GM21529 (cell line): Measurements from ENCODE around the gene METTL17.
"Not testable (repeated sequence)": the region's sequence is repeated elsewhere in the genome, so short reads cannot be mapped to it uniquely, and the experiment has no call there.

Experiments used
- ATAC-seq: cut with Tn5 transposase; IDR thresholded peaks from one replicate; pipeline ENCODE4 v1.9.1; 2021; ENCODE audit not compliant: unreplicated experiment

The METTL17 gene, protein sequence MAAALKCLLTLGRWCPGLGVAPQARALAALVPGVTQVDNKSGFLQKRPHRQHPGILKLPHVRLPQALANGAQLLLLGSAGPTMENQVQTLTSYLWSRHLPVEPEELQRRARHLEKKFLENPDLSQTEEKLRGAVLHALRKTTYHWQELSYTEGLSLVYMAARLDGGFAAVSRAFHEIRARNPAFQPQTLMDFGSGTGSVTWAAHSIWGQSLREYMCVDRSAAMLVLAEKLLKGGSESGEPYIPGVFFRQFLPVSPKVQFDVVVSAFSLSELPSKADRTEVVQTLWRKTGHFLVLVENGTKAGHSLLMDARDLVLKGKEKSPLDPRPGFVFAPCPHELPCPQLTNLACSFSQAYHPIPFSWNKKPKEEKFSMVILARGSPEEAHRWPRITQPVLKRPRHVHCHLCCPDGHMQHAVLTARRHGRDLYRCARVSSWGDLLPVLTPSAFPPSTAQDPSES

GRCh38 chr14:20989787-20990600 lies at the start of gene METTL17:
TSS of gene METTL17 (plus strand) at chr14:20989980. CDS start at chr14:20990003, 23 bp downstream.
- peak; percentile 93 for ATAC-seq

DNA sequence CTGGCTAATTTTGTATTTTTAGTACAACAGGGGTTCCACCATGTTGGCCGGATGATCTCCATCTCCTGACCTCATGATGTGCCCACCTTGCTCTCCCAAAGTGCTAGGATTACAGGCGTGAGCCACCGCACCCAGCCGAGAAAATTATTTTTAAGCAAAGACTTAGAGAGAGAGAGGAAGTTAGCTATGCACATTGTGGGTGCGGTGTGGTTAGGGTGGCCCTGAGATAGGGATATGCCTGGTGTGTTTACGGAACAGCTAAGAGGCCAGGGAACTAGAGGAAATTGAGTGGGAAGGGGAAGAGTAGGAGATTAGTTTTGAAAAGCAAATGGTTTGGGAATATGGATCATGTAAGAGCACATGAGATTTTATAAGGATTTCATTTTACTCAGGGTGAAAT lies 44.6 kb upstream of the METTL17 start:
- not testable (repeated sequence) for ATAC-seq

DNA sequence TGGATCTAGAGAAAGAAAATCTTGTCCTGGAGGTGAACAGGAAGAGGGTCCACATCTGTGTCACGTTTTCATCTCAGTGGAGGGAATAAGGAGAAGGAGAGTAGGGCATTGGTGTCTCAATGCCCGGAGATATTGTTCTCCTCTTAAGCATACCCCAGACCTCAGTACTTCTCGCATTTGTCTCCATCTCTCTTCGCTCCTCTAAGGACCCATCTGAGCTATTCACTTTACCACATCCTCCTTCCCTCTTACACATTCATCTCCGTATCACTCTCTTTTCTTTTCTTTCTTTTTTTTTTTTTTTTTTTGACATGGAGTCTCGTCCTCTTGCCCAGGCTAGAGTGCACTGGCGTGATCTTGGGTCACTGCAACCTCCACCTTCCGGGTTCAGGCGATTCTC lies 43.1 kb upstream of the METTL17 start:
- not testable (repeated sequence) for ATAC-seq

DNA sequence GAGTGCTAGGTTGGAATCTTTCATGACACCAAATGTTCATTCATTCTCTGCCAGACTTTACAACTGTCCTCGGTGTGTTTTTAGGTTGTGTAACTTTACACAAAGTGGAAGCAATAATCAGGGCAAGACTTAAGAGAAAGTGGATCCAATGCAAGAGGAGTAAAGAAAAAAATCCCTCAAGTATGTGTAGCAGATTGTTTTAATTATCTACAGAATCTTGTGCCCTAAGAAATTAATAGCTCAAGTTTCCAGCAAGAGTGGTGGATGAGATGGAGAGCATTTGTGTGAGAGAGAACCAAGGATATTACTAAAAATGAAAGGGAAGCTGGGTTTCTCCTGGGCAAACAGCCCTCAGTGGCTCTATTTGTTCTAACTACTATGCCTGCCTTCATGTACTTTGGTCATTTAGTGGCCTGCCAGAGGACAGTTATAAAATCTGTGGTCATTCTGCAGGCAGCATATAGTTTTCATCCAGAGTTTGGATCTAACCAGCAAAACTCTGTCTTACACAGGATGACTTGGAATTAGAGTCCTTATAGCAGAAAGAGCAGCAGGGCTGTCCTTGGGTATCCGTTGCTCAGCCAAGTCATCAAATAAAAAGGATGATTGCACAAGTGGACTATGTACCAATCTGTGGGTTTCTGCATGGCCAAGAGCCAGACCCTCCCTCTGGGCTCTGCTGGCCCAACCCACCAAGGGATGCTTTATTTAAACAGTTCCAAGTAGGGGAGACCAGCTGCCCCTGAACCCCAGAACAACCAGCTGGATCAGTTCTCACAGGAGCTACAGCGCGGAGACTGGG lies 34.8 kb upstream of the METTL17 start, which contains the start of gene RNASE2:
Gene RNASE2, plus strand, starts transcription at position 752 of the 802 bp plus-strand sequence. CDS start 285 bp downstream, outside the sequence.
- not testable (repeated sequence) for ATAC-seq

DNA sequence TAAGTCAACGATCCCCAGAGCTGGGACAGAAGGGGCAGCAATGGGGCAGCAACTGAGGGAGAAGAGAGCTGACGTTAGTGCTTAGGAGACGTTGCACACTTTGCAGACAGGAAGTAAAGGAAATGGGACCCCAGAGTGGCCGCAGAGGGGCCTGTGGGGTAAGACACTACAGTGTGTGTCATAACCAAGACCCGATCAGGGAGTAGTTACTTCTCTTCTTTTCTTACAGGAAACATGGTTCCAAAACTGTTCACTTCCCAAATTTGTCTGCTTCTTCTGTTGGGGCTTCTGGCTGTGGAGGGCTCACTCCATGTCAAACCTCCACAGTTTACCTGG lies 34.3 kb upstream of the METTL17 start:
- not testable (repeated sequence) for ATAC-seq

DNA sequence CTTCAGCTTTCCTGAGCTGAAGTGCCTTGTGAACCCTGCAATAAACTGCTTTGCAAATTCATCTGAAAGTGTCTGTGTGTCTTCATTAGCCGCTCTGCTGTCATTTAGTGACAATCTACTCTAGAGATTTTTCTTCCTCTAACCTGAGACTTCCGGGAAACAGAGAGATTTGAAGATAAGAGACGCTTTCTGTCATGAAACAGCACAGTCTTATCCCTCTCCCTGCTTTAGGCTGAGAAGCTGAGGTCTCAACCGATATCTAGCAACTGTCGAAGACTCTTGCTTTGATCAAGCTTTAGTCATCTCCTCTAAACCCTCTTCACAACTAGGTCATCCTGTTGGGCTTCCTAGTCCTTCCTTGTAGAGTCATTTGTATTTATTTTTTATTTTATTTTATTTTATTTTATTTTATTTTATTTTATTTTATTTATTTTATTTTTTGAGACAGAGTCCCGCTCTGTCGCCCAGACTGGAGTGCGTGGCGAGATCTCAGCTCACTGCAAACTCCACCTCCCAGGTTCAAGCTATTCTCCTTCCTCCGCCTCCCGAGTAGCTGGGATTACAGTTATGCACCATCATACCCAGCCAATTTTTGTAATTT lies 33.3 kb upstream of the METTL17 start:
- no peak for ATAC-seq

- not testable (repeated sequence) for ATAC-seq
These were observed 30.8 kb upstream of the METTL17 start for GRCh38 chr14:20958946-20959345.

DNA sequence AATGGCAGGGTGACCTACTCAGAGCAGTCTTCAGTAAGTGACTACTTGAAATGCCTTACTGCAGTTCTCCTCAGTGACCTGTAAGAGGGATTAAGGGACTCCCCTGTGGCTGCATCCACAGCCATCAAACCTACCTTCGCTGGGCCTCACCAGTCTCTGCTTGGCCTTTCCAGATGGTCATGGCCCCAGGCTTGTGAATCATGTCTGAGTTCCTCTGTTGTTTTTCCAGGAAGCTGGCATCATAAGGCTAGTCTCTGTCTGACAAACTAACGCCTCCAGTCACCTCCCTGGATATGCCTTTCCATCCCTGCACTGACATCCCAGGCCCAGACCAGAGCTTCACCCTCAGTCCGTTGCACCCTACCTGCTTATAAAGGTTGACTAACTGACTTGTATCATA lies 20.4 kb upstream of the METTL17 start:
- no peak for ATAC-seq

DNA sequence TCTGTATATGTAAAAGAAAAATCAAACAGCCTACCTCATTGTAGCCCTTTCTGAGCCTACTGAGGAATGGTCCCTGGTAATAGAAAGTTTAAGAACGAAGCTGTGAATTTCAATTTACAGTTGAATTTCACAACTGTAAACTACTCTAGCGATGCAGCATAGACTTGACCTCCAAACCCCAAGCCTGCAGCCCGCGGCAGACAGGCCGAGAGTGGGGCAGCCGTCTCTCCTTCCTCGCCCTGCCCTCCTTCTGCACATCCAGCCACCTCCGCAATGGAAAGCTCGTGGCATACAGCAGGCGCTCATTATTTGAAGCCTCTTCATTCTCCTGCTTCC lies 19.2 kb upstream of the METTL17 start:
- peak; percentile 15 for ATAC-seq

DNA sequence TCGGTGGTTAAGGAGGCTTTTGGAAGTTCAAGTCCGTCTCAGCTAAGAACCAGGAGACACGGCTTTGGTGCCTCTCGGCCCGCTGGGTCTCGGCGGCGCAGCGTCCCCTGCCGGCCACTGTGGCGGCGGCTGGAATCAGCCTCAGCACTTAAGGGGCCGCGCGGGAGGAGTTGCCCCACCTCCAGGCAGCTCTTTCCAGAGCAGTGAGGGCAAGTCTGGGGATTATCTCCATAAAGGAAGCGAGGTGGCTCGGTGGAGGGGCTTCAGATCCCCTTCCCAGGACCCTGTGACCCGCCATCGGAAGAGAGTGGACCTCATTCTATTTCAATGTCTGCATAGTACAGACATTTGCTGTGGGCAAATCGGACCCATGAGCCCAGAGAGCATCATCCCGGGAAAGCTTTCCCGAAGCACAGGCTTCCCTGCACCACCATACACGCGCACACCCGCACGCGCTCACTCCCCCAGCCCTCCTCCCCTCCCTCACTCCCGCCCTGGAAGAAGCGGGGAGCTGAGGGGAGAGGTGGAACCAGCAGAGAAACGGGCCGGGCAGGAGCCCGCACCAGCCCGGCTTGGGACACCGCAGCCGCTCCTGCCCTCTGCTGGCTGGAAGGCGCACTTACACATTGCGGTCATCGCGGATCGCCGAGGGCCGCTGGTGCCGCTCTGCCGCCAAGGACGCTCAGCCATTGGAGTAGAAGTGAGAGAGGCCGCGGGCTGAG lies 18.6 kb upstream of the METTL17 start:
- peak; percentile 94 for ATAC-seq

DNA sequence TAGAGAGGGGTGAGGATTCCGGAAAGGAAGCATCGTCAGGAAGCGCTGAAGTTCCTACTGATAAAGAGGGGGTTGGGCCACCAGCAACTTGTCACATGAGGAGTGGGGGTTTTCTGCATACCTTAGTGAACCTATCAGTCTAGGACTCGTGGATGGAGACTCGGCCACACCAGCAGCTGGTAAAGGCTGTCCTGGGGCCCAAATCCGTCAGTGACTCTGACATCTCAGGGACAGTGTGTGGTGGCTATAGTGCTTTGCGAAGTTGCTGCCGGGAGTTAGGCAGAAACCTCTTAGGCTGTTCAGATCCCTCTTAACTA lies 18.1 kb upstream of the METTL17 start:
- ATAC-seq, result no peak

- no peak for ATAC-seq
These were observed 16.3 kb upstream of the METTL17 start for GRCh38 chr14:20973501-20973900.

- ATAC-seq, result no peak
These were observed 13.5 kb upstream of the METTL17 start for GRCh38 chr14:20976291-20976690.

DNA sequence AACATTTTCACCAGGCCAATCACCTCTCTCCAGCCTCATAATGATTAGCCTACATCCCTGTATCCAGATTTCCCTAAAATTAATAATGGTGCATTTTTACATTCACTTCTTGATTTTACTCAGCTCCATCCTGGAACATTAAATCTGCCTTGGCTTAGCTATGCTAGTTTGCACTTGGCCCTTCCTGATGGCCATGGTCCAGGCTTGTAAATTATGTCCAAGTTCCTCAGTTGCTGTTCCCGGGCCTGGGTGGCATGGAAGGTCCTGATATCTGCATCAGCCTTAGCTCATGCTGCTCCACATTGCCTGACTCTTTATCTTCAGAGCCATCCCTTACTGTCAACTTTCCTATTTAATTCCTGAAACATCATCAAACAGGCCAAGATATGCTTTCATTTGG lies 11.1 kb upstream of the METTL17 start:
- ATAC-seq, result no peak

DNA sequence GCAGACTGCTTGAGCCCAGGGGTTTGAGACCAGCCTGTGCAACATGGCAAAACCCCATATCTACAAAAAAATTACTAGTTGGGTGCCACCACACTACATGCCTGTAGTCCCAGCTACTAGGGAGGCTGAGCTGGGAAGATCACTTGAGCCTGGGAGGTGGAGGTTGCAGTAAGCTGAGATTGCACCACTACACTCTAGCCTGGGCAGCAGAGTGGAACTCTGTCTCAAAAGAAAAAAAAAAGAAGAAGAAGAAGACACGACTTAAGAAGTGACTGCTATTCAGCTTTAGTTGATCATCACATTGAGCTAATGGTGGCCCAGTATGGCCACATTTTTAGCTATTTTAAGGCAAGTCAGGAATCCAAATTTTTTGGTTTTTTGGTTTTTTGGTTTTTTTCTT lies 8.9 kb upstream of the METTL17 start:
- ATAC-seq, result no peak

GRCh38 chr14:20982646-20983369 lies 7.0 kb upstream of the METTL17 start:
- ATAC-seq, result no peak

- ATAC-seq, result not testable (repeated sequence)
These were observed 4.1 kb upstream of the METTL17 start for GRCh38 chr14:20985650-20986049.

DNA sequence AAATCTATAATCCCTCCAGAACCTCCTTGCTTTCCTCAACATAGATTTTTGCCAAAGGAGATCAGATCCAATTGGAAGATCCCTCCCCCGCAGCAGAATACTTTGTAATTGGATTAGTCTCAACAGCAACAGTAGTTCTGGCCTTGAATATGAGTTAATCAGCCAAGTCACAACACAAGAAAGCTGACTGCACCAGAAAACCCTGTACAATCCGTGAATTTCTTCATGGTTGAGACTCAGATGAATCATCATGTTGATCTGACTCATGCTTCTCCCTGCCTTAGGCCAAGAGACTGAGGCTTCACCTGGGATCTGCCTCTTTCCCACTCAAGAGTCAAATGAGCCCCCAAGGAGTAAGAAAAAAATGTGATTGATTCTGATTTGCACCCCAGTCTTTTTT lies 3.0 kb upstream of the METTL17 start:
- no peak for ATAC-seq

- no peak for ATAC-seq
These were observed 886 bp upstream of the METTL17 start for GRCh38 chr14:20988717-20989470.
